CD14-positive monocyte (primary cell): ENCODE measurements around the gene CD180. TPM values are rescaled to one million over a fixed set of nuclear protein-coding genes. Genes with fewer than 3 reads are reported as not detected.
A peak's percentile ranks its signal among the peaks of the same experiment; 100 is the strongest.

Source experiments
- DNase-seq, 3 donors: peaks; one replicate each; pipeline ENCODE4 v3.0.0-alpha.2; 2011 to 2022
- H2AFZ ChIP-seq: 2 replicates; pipeline ENCODE4 v1.6.0; 2012; ENCODE audit warnings: mild to moderate bottlenecking, low read depth, low read length, inconsistent platforms; ENCODE audit not compliant: insufficient read depth, poor library complexity, severe bottlenecking
- H3K27ac ChIP-seq, 2 donors: 1 replicate in 1 of 2; 2 replicates in 1 of 2; pipeline ENCODE4 v1.5.1; 2012 to 2013; ENCODE audit warnings: low read length in 2 of 2, control low read depth in 1 of 2, inconsistent platforms in 1 of 2, low read depth in 1 of 2, mild to moderate bottlenecking in 1 of 2
- H3K27me3 ChIP-seq, 2 donors: one replicate each; pipeline versions ENCODE4 v1.6.0 to v1.6.1; 2011 to 2013; ENCODE audit warnings: low read length in 2 of 2; ENCODE audit not compliant: control insufficient read depth in 2 of 2, insufficient read depth in 2 of 2
- H3K36me3 ChIP-seq, 2 donors: replicated peaks in 1 of 2; 1 replicate in 1 of 2; 2 replicates in 1 of 2; pipeline versions ENCODE4 v1.5.1 to v1.6.1; 2012 to 2013; ENCODE audit warnings: low read length in 2 of 2, control low read depth in 1 of 2, inconsistent platforms in 1 of 2, mild to moderate bottlenecking in 1 of 2; ENCODE audit not compliant: insufficient read depth in 2 of 2, control insufficient read depth in 1 of 2
- H3K4me1 ChIP-seq, 2 donors: 1 replicate in 1 of 2; 2 replicates in 1 of 2; pipeline versions ENCODE4 v1.5.1 to v1.6.1; 2012 to 2013; ENCODE audit warnings: low read length in 2 of 2, control low read depth in 1 of 2, inconsistent platforms in 1 of 2, mild to moderate bottlenecking in 1 of 2, moderate library complexity in 1 of 2; ENCODE audit not compliant: insufficient read depth in 2 of 2, control insufficient read depth in 1 of 2
- H3K4me2 ChIP-seq: replicated peaks from 2 replicates; pipeline ENCODE3; 2012; ENCODE audit warnings: low read length, moderate library complexity, mild to moderate bottlenecking; ENCODE audit not compliant: poor library complexity, severe bottlenecking; ENCODE audit errors: extremely low read depth
- H3K4me3 ChIP-seq, 3 experiments: fragments of 200-600 bp in 1 of 3; sonication (generic) in 1 of 3; replicated peaks in 1 of 3; 1 replicate in 2 of 3; 2 replicates in 1 of 3; pipeline ENCODE4 v1.5.1; 2011 to 2013; ENCODE audit warnings: low read length in 3 of 3, mild to moderate bottlenecking in 3 of 3, control low read depth in 2 of 3, low read depth in 2 of 3, inconsistent platforms in 1 of 3, moderate library complexity in 1 of 3
- H3K79me2 ChIP-seq: 2 replicates; pipeline ENCODE4 v1.6.0; 2012; ENCODE audit warnings: mild to moderate bottlenecking, control low read depth, inconsistent platforms, low read length, moderate library complexity; ENCODE audit not compliant: insufficient read depth
- H3K9ac ChIP-seq: 2 replicates; pipeline ENCODE4 v1.6.0; 2017; ENCODE audit warnings: low read length, mild to moderate bottlenecking; ENCODE audit not compliant: insufficient read depth, poor library complexity, severe bottlenecking
- H3K9me3 ChIP-seq, 2 donors: replicated peaks in 1 of 2; 1 replicate in 1 of 2; 2 replicates in 1 of 2; pipeline versions ENCODE4 v1.5.1 to v1.6.1; 2012 to 2013; ENCODE audit warnings: low read length in 2 of 2, control low read depth in 1 of 2; ENCODE audit not compliant: control insufficient read depth in 1 of 2, insufficient read depth in 1 of 2
- H4K20me1 ChIP-seq: 2 replicates; pipeline ENCODE4 v1.6.0; 2012; ENCODE audit warnings: mild to moderate bottlenecking, low read length, control low read depth, moderate library complexity; ENCODE audit not compliant: insufficient read depth
- H3K27ac Mint-ChIP-seq, 7 donors: one replicate each; pipeline ENCODE4 v1.8.0; 2020; ENCODE audit warnings: mild to moderate bottlenecking in 7 of 7, mixed read lengths in 7 of 7, moderate library complexity in 6 of 7, inconsistent platforms in 2 of 7
- H3K27me3 Mint-ChIP-seq, 3 donors: one replicate each; pipeline ENCODE4 v1.8.0; 2021 to 2022; ENCODE audit warnings: low read depth in 3 of 3, mild to moderate bottlenecking in 3 of 3, mixed read lengths in 3 of 3, moderate library complexity in 3 of 3, inconsistent platforms in 1 of 3
- H3K36me3 Mint-ChIP-seq, 2 donors: one replicate each; pipeline ENCODE4 v1.8.0; 2020; ENCODE audit warnings: mixed read lengths in 2 of 2, inconsistent platforms in 1 of 2, mild to moderate bottlenecking in 1 of 2
- H3K4me1 Mint-ChIP-seq: one replicate; pipeline ENCODE4 v1.8.0; 2020; ENCODE audit warnings: mild to moderate bottlenecking, mixed read lengths
- H3K4me3 Mint-ChIP-seq, 2 donors: one replicate each; pipeline ENCODE4 v1.8.0; 2020; ENCODE audit warnings: mild to moderate bottlenecking in 2 of 2, mixed read lengths in 2 of 2, moderate library complexity in 1 of 2
- H3K9me3 Mint-ChIP-seq, 7 donors: one replicate each; pipeline ENCODE4 v1.8.0; 2020 to 2022; ENCODE audit warnings: mixed read lengths in 7 of 7, mild to moderate bottlenecking in 6 of 7, moderate library complexity in 6 of 7, inconsistent platforms in 2 of 7
- whole genome bisulfite sequencing: methylation state at CpG from one replicate; pipeline ENCODE4 v1.1.5; 2013; ENCODE audit warnings: missing lambda C conversion rate; ENCODE audit not compliant: insufficient coverage; 5-methylcytosine and 5-hydroxymethylcytosine counted together
- intact Hi-C, 2 donors: fragments of 100-400 bp; cut with micrococcal nuclease; formaldehyde crosslinking; loops; one replicate each; pipeline versions ENCODE4 v1.15.0 to v1.15.1; 2023
- polyA plus RNA-seq, 3 donors: library from polyadenylated mRNA; depleted of rRNA in 1 of 3; unstranded in 2 of 3; stranded (reverse) in 1 of 3; fragments of 300-500 nt in 2 of 3; fragments of >200 nt in 1 of 3; fragmentation: Illumina TruSeq in 2 of 3; gene quantifications; 1 replicate in 2 of 3; 2 replicates in 1 of 3; pipeline ENCODE4 v1.2.3, GENCODE V29; 2012 to 2021
- TF ChIP-seq, protein P1 (sequence below): fragments of 200-600 bp; IDR thresholded peaks from one replicate; pipeline ENCODE4 v1.8.0; 2022; ENCODE audit warnings: antibody characterized with exemption, mild to moderate bottlenecking

Gene CD180
- polyA plus RNA-seq, 3 donors, result 6.1 to 22.0 (median 11.7) TPM

DNA sequence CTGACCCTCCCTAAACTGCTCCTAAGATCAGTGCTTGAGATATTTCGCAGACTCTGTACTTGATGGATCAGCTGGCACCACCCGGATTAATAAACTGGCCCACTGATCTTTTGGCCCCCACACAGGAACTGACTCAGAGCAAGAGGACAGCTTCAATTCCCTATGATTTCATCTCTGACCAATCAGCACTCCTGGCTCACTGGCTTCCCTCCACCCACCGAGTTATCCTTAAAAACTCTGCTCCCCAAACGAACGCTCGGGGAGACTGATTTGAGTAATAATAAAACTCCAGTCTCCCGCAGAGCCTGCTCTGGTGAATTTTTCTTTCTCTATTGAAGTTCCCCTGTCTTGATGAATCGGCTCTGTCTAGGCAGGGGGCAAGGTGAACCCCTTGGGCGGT is 36.5 kb upstream of the CD180 start:
- Histone ChIP-seq H3K27me3 (no peaks in the 10 kb centered on the region), H3K4me2 (no peak overlapping the region), H3K9me3 (no peaks in the 10 kb centered on the region), H3K9ac (no peak overlapping the region), H4K20me1 (no peaks in the 10 kb centered on the region), H2AFZ (no peak overlapping the region), H3K4me1 (peaks cover 9 to 10% of the 10 kb centered on the region in 2 donors), H3K4me3 (no peak overlapping the region), H3K36me3 (no peaks in the 10 kb centered on the region), H3K79me2 (no peaks in the 10 kb centered on the region), H3K27ac (no peak overlapping the region)
- DNase-seq, result no peak
- H3K4me1 Mint-ChIP-seq, result peaks cover 11% of the 10 kb centered on the region
- no peaks in the 10 kb centered on the region for H3K36me3 Mint-ChIP-seq
- H3K9me3 Mint-ChIP-seq, result peaks cover 0 to 7% (median 2%) of the 10 kb centered on the region in 7 donors
- no peaks in the 10 kb centered on the region for H3K27me3 Mint-ChIP-seq
- 85% methylated on average over 5 of the region's 9 CpGs for WGBS
- H3K4me3 Mint-ChIP-seq, result no peak overlapping the region
- TF ChIP-seq, protein P1, sequence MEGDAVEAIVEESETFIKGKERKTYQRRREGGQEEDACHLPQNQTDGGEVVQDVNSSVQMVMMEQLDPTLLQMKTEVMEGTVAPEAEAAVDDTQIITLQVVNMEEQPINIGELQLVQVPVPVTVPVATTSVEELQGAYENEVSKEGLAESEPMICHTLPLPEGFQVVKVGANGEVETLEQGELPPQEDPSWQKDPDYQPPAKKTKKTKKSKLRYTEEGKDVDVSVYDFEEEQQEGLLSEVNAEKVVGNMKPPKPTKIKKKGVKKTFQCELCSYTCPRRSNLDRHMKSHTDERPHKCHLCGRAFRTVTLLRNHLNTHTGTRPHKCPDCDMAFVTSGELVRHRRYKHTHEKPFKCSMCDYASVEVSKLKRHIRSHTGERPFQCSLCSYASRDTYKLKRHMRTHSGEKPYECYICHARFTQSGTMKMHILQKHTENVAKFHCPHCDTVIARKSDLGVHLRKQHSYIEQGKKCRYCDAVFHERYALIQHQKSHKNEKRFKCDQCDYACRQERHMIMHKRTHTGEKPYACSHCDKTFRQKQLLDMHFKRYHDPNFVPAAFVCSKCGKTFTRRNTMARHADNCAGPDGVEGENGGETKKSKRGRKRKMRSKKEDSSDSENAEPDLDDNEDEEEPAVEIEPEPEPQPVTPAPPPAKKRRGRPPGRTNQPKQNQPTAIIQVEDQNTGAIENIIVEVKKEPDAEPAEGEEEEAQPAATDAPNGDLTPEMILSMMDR, result no peak
- no peak overlapping the region for H3K27ac Mint-ChIP-seq
- intact Hi-C loops, result no loop called here

DNA sequence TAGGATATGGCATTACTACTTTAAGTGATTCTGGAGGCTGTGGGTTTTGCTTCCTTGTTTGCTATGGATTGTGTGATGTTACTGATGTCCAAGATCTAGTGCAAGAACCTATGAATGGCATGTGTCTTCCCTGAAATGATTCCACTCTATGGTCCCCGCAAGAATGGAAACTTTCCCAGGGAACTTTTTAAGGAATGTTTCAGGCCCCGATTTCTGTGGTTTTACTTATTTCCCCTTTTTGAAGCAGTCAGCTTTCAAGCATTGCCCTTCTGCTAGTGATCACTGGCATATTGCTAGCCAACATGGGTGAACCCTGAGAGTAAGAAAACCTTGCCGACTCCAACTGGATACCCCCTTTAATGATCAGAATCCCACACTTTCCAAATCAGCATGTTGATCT is 26.6 kb upstream of the CD180 start:
- peaks cover 0 to 4% (median 0%) of the 10 kb centered on the region in 7 donors for H3K9me3 Mint-ChIP-seq
- WGBS, result 0% methylated on average over 3 of the region's 3 CpGs
- intact Hi-C loops, result no loop called here
- peaks cover 0 to 3% of the 10 kb centered on the region in 2 donors for H3K36me3 Mint-ChIP-seq
- peaks cover 31% of the 10 kb centered on the region for H3K4me1 Mint-ChIP-seq
- H3K9me3 ChIP-seq, result no peaks in the 10 kb centered on the region
- H3K36me3 ChIP-seq, result no peaks in the 10 kb centered on the region
- H3K4me3 ChIP-seq, result peak overlapping the region in 1 of 3 experiments; percentile 15
- H3K4me1 ChIP-seq, result peaks cover 27 to 31% of the 10 kb centered on the region in 2 donors
- TF ChIP-seq, protein P1, result no peak
- H2AFZ ChIP-seq, result no peak overlapping the region
- peak overlapping the region; percentile 11 for H3K9ac ChIP-seq
- DNase-seq, result peak in 2 of 3 donors; percentile 37 to 48
- H3K4me3 Mint-ChIP-seq, result peak overlapping the region in 1 of 2 donors; percentile 35
- H3K4me2 ChIP-seq, result peak overlapping the region; percentile 15
- peak overlapping the region in 1 of 2 donors; percentile 86 for H3K27ac ChIP-seq
- H3K79me2 ChIP-seq, result no peaks in the 10 kb centered on the region
- no peaks in the 10 kb centered on the region for H4K20me1 ChIP-seq
- no peaks in the 10 kb centered on the region for H3K27me3 ChIP-seq
- H3K27me3 Mint-ChIP-seq, result peaks cover 0 to 5% (median 3%) of the 10 kb centered on the region in 3 donors
- H3K27ac Mint-ChIP-seq, result peak overlapping the region in 6 of 7 donors; percentile 91 to 98 (median 94)
